ENCODE results near the gene FER.
"Not testable (repeated sequence)": the region's sequence is repeated elsewhere in the genome, so short reads cannot be mapped to it uniquely, and the experiment has no call there.

Gene FER

GRCh38 chr5:108946008-108946407 lies 198.3 kb downstream of the FER start:
- H3K36me3 Mint-ChIP-seq (ENCODE audit: low read depth): no peaks in the 10 kb centered on the region
- no peaks in the 10 kb centered on the region for H3K9me3 Mint-ChIP-seq
- H3K4me1 Mint-ChIP-seq (ENCODE audit: low read depth): no peaks in the 10 kb centered on the region
- H3K27me3 Mint-ChIP-seq: no peaks in the 10 kb centered on the region
- intact Hi-C loops (cut with micrococcal nuclease): no loop called here
- H3K27ac Mint-ChIP-seq: no peak overlapping the region
- H3K4me3 Mint-ChIP-seq: no peak overlapping the region

DNA sequence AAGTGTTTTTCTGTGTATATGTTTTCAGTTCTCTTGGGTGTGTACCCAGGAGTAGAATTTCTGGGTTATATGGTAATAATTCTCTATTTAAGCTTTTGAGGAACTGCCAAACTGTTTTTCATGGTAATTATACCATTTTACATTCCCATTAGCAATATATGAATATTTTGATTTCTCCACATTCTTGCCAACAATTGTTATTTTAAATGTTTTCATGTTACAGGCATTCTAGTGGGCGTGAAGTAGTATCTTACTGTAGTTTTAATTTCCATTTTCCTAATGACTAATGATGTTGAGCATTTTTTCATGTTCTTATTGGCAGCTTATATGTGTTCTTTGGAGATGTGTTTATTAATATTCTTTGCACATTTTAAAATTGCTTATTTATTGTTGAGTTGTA lies 199.5 kb downstream of the FER start:
- Mint-ChIP-seq H3K27me3 (no peaks in the 10 kb centered on the region), H3K4me1 (ENCODE audit: low read depth) (no peaks in the 10 kb centered on the region), H3K36me3 (ENCODE audit: low read depth) (no peaks in the 10 kb centered on the region), H3K27ac (no peak overlapping the region), H3K4me3 (no peak overlapping the region), H3K9me3 (no peaks in the 10 kb centered on the region)
- intact Hi-C loops (cut with micrococcal nuclease): no loop called here

DNA sequence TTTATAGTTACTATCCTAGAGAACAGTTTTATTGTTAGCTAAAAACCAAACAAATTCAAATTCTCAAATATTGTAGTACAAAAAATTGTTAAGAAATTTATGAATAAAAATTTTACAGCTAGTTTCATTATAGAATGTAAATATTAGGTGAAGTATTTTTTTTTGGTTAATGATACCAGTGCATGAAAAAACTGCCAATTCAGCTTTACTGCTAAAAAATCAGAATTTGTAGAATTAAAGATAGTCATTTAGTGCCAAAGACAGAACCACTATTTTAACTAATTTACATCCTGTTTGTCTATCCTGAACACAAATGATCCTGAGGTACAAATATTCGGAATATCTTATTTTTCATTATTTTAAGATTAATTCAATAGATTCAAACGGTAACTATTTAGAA lies 202.6 kb downstream of the FER start:
- no peaks in the 10 kb centered on the region for H3K9me3 Mint-ChIP-seq
- intact Hi-C loops (cut with micrococcal nuclease): no loop called here
- no peaks in the 10 kb centered on the region for H3K27me3 Mint-ChIP-seq
- H3K4me1 Mint-ChIP-seq (ENCODE audit: low read depth): no peaks in the 10 kb centered on the region
- H3K4me3 Mint-ChIP-seq: no peak overlapping the region
- no peaks in the 10 kb centered on the region for H3K36me3 Mint-ChIP-seq (ENCODE audit: low read depth)
- H3K27ac Mint-ChIP-seq: no peak overlapping the region

DNA sequence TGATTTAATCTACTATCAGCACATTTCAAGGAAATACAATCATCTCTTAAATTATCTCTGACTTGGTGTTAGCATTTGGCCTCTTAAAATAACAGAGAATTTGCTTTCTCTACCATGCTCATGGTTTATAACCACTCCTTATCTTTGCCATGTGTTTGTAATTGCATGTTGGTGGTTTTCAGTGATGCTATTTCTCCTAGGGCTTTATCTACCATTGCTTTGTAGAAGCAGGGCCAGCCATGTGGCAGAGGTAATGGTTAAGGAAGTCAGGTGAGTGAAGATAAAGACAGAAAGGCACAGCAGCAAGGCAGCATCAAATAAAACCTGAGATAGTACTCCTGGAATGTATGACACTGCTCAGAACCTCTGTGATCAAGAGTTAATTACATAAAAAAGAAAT lies 206.2 kb downstream of the FER start:
- H3K36me3 Mint-ChIP-seq (ENCODE audit: low read depth): no peaks in the 10 kb centered on the region
- no peaks in the 10 kb centered on the region for H3K4me1 Mint-ChIP-seq (ENCODE audit: low read depth)
- no peaks in the 10 kb centered on the region for H3K27me3 Mint-ChIP-seq
- no peaks in the 10 kb centered on the region for H3K9me3 Mint-ChIP-seq
- intact Hi-C loops (cut with micrococcal nuclease): no loop called here
- no peak overlapping the region for H3K27ac Mint-ChIP-seq
- no peak overlapping the region for H3K4me3 Mint-ChIP-seq

- Mint-ChIP-seq H3K27ac (no peak overlapping the region), H3K4me1 (ENCODE audit: low read depth) (no peaks in the 10 kb centered on the region), H3K36me3 (ENCODE audit: low read depth) (peaks cover 6% of the 10 kb centered on the region), H3K4me3 (no peak overlapping the region), H3K27me3 (no peaks in the 10 kb centered on the region), H3K9me3 (no peaks in the 10 kb centered on the region)
- intact Hi-C loops (cut with micrococcal nuclease): no loop called here
These were observed 209.6 kb downstream of the FER start for GRCh38 chr5:108957333-108957732.

DNA sequence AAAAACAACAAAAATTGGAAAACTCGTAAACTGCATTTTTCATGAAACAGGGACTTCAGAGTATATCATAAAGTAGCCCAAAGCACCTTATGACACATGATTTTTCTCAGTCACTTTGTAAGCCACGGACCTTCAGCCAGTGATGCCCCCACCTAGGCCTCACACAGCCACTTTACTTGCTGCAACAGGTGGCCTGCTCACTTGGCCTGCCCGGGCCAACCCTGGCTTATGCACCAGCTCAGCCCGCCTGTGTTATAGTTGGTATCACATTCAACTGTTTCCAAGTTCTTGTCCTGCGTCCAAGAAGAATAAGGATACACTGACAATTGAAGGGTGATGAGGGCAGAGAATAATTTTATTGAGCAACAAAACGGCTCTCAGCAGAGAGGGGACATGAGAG lies 219.2 kb downstream of the FER start:
- Mint-ChIP-seq H3K4me3 (no peak overlapping the region), H3K9me3 (no peaks in the 10 kb centered on the region), H3K36me3 (ENCODE audit: low read depth) (peaks cover 21% of the 10 kb centered on the region), H3K27me3 (no peaks in the 10 kb centered on the region), H3K4me1 (ENCODE audit: low read depth) (no peaks in the 10 kb centered on the region), H3K27ac (no peak overlapping the region)
- intact Hi-C loops (cut with micrococcal nuclease): no loop called here

DNA sequence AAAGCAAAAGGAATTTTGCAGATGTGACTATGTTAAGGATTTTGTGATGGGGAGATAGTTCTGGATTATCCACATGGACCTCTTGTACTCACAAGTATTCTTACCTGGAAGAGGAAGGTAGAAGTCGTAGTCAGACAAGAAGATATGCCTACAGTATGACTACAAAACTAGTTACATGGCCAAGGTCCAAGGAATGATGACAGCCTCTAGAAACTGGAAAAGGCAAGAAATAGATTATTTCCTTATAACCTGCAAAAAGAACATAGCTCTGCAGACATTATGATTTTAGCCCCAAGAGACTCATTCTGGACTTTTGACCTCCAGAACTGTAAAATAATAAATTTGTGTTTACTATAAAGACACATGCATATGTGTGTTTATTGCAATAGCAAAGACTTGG lies 226.9 kb downstream of the FER start:
- H3K36me3 Mint-ChIP-seq (ENCODE audit: low read depth): peaks cover 6% of the 10 kb centered on the region
- intact Hi-C loops (cut with micrococcal nuclease): no loop called here
- no peaks in the 10 kb centered on the region for H3K9me3 Mint-ChIP-seq
- H3K4me1 Mint-ChIP-seq (ENCODE audit: low read depth): no peaks in the 10 kb centered on the region
- no peak overlapping the region for H3K27ac Mint-ChIP-seq
- H3K27me3 Mint-ChIP-seq: no peaks in the 10 kb centered on the region
- no peak overlapping the region for H3K4me3 Mint-ChIP-seq

DNA sequence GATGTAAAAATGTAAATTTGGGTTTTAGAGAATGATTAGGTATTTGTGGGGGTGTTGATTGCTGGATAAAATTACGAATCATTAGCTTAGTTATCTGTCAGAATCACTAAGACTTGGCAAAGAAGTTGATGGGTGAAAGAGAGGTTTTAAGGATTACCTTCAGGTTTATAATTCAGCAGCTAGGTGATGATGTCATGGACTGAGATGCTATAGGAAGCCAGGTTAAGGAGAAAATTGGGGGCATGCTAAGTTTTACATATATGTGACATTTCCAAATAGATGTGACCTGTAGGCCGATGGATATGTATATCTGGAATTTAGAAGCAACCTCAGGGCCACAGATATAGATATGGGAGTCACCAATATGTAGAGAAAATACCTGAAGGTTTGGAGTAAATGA lies 228.0 kb downstream of the FER start:
- intact Hi-C loops (cut with micrococcal nuclease): no loop called here
- no peaks in the 10 kb centered on the region for H3K4me1 Mint-ChIP-seq (ENCODE audit: low read depth)
- H3K36me3 Mint-ChIP-seq (ENCODE audit: low read depth): peaks cover 6% of the 10 kb centered on the region
- H3K9me3 Mint-ChIP-seq: no peaks in the 10 kb centered on the region
- H3K4me3 Mint-ChIP-seq: no peak overlapping the region
- no peak overlapping the region for H3K27ac Mint-ChIP-seq
- no peaks in the 10 kb centered on the region for H3K27me3 Mint-ChIP-seq

DNA sequence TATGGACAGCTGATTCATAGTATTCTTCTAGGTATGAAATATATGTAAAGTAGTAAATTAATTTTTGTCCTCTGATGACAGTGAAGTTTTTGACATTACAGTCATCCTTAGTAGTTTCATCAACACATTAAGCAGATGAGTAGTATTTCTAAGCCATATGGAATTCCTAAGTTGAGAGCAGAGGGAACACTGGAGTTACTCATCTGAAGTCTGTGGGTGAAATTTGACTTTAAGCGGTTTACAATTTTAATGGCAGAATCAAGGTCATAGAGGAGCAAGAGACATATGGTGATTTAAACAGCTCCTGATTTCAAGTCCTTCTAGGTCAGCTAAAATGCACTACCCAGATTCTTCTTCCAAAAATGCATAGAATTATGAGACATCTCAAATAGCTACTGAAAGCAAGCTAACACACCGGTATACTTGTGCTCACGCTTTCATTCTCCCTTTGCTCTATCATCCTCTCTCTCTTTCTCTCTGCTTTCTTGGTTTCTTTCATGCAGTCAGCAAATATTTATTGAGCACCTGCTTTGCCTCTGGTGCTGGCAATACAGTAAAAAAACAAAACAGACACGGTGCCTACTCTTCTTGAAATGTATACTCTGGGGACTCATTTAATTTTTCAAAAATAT lies 235.9 kb downstream of the FER start:
- peaks cover 21% of the 10 kb centered on the region for H3K36me3 Mint-ChIP-seq (ENCODE audit: low read depth)
- H3K4me1 Mint-ChIP-seq (ENCODE audit: low read depth): no peaks in the 10 kb centered on the region
- no peak overlapping the region for H3K27ac Mint-ChIP-seq
- H3K27me3 Mint-ChIP-seq: no peaks in the 10 kb centered on the region
- intact Hi-C loops (cut with micrococcal nuclease): no loop called here
- no peak overlapping the region for H3K4me3 Mint-ChIP-seq
- peaks cover 16% of the 10 kb centered on the region for H3K9me3 Mint-ChIP-seq

- peaks cover 32% of the 10 kb centered on the region for H3K9me3 Mint-ChIP-seq
- H3K27me3 Mint-ChIP-seq: no peaks in the 10 kb centered on the region
- H3K36me3 Mint-ChIP-seq (ENCODE audit: low read depth): peaks cover 40% of the 10 kb centered on the region
- no peak overlapping the region for H3K27ac Mint-ChIP-seq
- no peak overlapping the region for H3K4me3 Mint-ChIP-seq
- H3K4me1 Mint-ChIP-seq (ENCODE audit: low read depth): no peaks in the 10 kb centered on the region
- intact Hi-C loops (cut with micrococcal nuclease): no loop called here
These were observed 242.2 kb downstream of the FER start for GRCh38 chr5:108989761-108990392.

GRCh38 chr5:108992396-108993085 lies 244.8 kb downstream of the FER start:
- H3K36me3 Mint-ChIP-seq (ENCODE audit: low read depth): peaks cover 25% of the 10 kb centered on the region
- H3K27me3 Mint-ChIP-seq; H3K4me1 Mint-ChIP-seq (ENCODE audit: low read depth); H3K4me3 Mint-ChIP-seq; H3K27ac Mint-ChIP-seq; intact Hi-C loops (cut with micrococcal nuclease): not testable (repeated sequence)
- peaks cover 22% of the 10 kb centered on the region for H3K9me3 Mint-ChIP-seq

GRCh38 chr5:108993440-108993839 lies 245.7 kb downstream of the FER start:
- H3K36me3 Mint-ChIP-seq (ENCODE audit: low read depth): peaks cover 30% of the 10 kb centered on the region

GRCh38 chr5:108997720-108998119 lies 250.0 kb downstream of the FER start:
- Mint-ChIP-seq H3K9me3 (peaks cover 18% of the 10 kb centered on the region), H3K27ac (no peak overlapping the region), H3K36me3 (ENCODE audit: low read depth) (peaks cover 32% of the 10 kb centered on the region), H3K27me3 (no peaks in the 10 kb centered on the region), H3K4me3 (no peak overlapping the region), H3K4me1 (ENCODE audit: low read depth) (no peaks in the 10 kb centered on the region)
- intact Hi-C loops (cut with micrococcal nuclease): no loop called here

More at GRCh38 chr5:108993440-108993839, 245.7 kb downstream of the FER start:
- H3K27me3 Mint-ChIP-seq; H3K4me3 Mint-ChIP-seq; H3K4me1 Mint-ChIP-seq (ENCODE audit: low read depth); H3K27ac Mint-ChIP-seq; intact Hi-C loops (cut with micrococcal nuclease): not testable (repeated sequence)
- H3K9me3 Mint-ChIP-seq: peaks cover 18% of the 10 kb centered on the region

DNA sequence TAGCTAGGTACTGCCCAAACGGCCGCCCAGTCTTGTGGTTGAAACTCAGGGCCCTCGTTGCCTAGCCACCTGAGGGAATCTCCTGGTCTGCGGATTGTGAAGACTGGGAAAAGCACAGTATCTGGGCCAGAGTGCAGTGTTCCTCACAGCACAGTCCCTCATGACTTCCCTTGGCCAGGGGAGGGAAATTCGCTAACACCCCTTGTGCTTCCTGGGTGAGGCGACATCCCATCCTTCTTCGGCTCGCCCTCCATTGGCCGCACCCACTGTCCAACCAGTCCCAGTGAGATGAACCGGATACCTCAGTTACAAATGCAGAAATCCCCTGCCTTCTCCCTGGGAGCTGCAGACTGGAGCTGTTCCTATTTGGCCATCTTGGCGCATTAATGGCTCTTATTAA lies 250.5 kb downstream of the FER start:
- H3K9me3 Mint-ChIP-seq: peaks cover 18% of the 10 kb centered on the region
- H3K27me3 Mint-ChIP-seq: no peaks in the 10 kb centered on the region
- intact Hi-C loops (cut with micrococcal nuclease): no loop called here
- no peak overlapping the region for H3K27ac Mint-ChIP-seq
- H3K4me3 Mint-ChIP-seq: no peak overlapping the region
- no peaks in the 10 kb centered on the region for H3K4me1 Mint-ChIP-seq (ENCODE audit: low read depth)
- peaks cover 27% of the 10 kb centered on the region for H3K36me3 Mint-ChIP-seq (ENCODE audit: low read depth)

Data from dendritic cell treated with granulocyte-macrophage colony-stimulating factor and Interleukin-4, amounts not matched to agents 40 ng/mL and 50 ng/mL, for 4 days (primary cell).